Mesendoderm (in vitro differentiated cells): ENCODE data around the gene RXRA.

Experiments used
- DNase-seq: peaks from one replicate; pipeline ENCODE4 v3.0.0; 2013
- H2AK5ac ChIP-seq: 2 replicates; pipeline ENCODE4 v1.6.1; 2013; ENCODE audit warnings: low read length, inconsistent platforms
- H2BK120ac ChIP-seq: 2 replicates; pipeline ENCODE4 v1.6.1; 2013; ENCODE audit warnings: low read depth, mild to moderate bottlenecking, low read length, moderate library complexity, mixed read lengths
- H2BK15ac ChIP-seq: replicated peaks from 2 replicates; pipeline ENCODE4 v1.6.1; 2013; ENCODE audit warnings: low read depth, mild to moderate bottlenecking, moderate library complexity
- H2BK5ac ChIP-seq: 2 replicates; pipeline ENCODE4 v1.6.1; 2013; ENCODE audit warnings: low read length, inconsistent platforms
- H3K18ac ChIP-seq: 2 replicates; pipeline ENCODE4 v1.6.1; 2013; ENCODE audit warnings: mild to moderate bottlenecking, low read length, mixed read lengths
- H3K23ac ChIP-seq: one replicate; pipeline ENCODE4 v1.6.1; 2013; ENCODE audit warnings: low read length
- H3K27ac ChIP-seq: 2 replicates; pipeline ENCODE4 v1.5.1; 2013; ENCODE audit warnings: low read depth, mild to moderate bottlenecking, inconsistent platforms, low read length, moderate library complexity
- H3K27me3 ChIP-seq: 2 replicates; pipeline ENCODE4 v1.6.1; 2013; ENCODE audit warnings: low read length, control low read depth, mild to moderate bottlenecking, inconsistent platforms; ENCODE audit not compliant: insufficient read depth, poor library complexity
- H3K36me3 ChIP-seq: 2 replicates; pipeline ENCODE4 v1.6.1; 2013; ENCODE audit warnings: low read length, inconsistent platforms; ENCODE audit not compliant: control insufficient read depth, insufficient read depth
- H3K4ac ChIP-seq: one replicate; pipeline ENCODE4 v1.6.1; 2013; ENCODE audit warnings: low read depth, mild to moderate bottlenecking, low read length, moderate library complexity
- H3K4me1 ChIP-seq: 2 replicates; pipeline ENCODE4 v1.6.1; 2013; ENCODE audit warnings: low read depth, low read length, inconsistent platforms; ENCODE audit not compliant: control insufficient read depth
- H3K4me2 ChIP-seq: 2 replicates; pipeline ENCODE4 v1.6.1; 2013; ENCODE audit warnings: low read length
- H3K4me3 ChIP-seq: 2 replicates; pipeline ENCODE4 v1.5.1; 2013; ENCODE audit warnings: mild to moderate bottlenecking, low read length
- H3K56ac ChIP-seq: one replicate; pipeline ENCODE4 v1.6.1; 2013; ENCODE audit warnings: low read length
- H3K79me1 ChIP-seq: 2 replicates; pipeline ENCODE4 v1.6.1; 2013; ENCODE audit warnings: low read length, inconsistent platforms
- H3K79me2 ChIP-seq: 2 replicates; pipeline ENCODE4 v1.6.1; 2013; ENCODE audit warnings: mild to moderate bottlenecking, low read length; ENCODE audit not compliant: control insufficient read depth, insufficient read depth
- H3K9ac ChIP-seq: 2 replicates; pipeline ENCODE4 v1.6.1; 2013; ENCODE audit warnings: low read length, inconsistent platforms
- H4K5ac ChIP-seq: one replicate; pipeline ENCODE4 v1.6.1; 2013; ENCODE audit warnings: low read length
- H4K8ac ChIP-seq: one replicate; pipeline ENCODE4 v1.6.1; 2013; ENCODE audit warnings: low read depth, mild to moderate bottlenecking, control low read depth, low read length, moderate library complexity
- WGBS: extraction: QIAGEN DNeasy Blood & Tissue Kit; methylation state at CpG from one replicate; pipeline ENCODE4 v1.1.7; 2013; ENCODE audit warnings: low lambda C conversion rate, missing lambda C conversion rate; ENCODE audit not compliant: insufficient coverage; ENCODE audit errors: extremely low coverage; 5-methylcytosine and 5-hydroxymethylcytosine counted together

The RXRA gene

DNA sequence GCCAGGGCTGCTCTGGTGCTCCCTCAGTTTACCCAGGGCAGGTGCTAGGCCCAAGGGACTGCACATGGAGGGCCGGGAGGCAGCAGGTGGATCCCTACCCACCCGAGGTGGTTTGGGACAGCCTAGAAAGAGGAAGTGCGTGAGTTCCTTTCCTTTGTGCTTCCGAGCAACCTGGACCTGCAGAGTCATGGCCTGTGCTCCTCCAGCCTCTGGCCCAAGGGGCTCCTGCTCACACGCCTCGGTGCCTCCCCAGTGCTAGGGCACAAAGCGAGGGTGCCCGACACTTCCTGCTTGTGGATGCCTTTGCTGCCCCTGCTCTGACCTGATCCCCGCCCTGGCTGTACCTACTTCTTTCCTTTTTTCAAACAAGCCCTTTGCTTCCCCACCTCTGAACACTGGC lies 79.3 kb downstream of the RXRA start:
- H4K8ac ChIP-seq: no peak overlapping the region
- H3K27me3 ChIP-seq: no peaks in the 10 kb centered on the region
- no peak overlapping the region for H2BK5ac ChIP-seq
- peaks cover 4% of the 10 kb centered on the region for H3K4me1 ChIP-seq
- H2AK5ac ChIP-seq: no peak overlapping the region
- no peak overlapping the region for H3K4me3 ChIP-seq
- H3K56ac ChIP-seq: peak overlapping the region; percentile 13
- no peak overlapping the region for H3K9ac ChIP-seq
- H2BK120ac ChIP-seq: no peak overlapping the region
- DNase-seq: no peak
- H3K4me2 ChIP-seq: no peak overlapping the region
- no peak overlapping the region for H3K4ac ChIP-seq
- H3K79me2 ChIP-seq: no peaks in the 10 kb centered on the region
- no peak overlapping the region for H3K27ac ChIP-seq
- H2BK15ac ChIP-seq: no peak overlapping the region
- no peaks in the 10 kb centered on the region for H3K79me1 ChIP-seq
- no peak overlapping the region for H4K5ac ChIP-seq
- WGBS: no CpG with 5 or more reads among the region's 9 CpGs
- no peak overlapping the region for H3K23ac ChIP-seq
- no peaks in the 10 kb centered on the region for H3K36me3 ChIP-seq
- H3K18ac ChIP-seq: no peak overlapping the region

DNA sequence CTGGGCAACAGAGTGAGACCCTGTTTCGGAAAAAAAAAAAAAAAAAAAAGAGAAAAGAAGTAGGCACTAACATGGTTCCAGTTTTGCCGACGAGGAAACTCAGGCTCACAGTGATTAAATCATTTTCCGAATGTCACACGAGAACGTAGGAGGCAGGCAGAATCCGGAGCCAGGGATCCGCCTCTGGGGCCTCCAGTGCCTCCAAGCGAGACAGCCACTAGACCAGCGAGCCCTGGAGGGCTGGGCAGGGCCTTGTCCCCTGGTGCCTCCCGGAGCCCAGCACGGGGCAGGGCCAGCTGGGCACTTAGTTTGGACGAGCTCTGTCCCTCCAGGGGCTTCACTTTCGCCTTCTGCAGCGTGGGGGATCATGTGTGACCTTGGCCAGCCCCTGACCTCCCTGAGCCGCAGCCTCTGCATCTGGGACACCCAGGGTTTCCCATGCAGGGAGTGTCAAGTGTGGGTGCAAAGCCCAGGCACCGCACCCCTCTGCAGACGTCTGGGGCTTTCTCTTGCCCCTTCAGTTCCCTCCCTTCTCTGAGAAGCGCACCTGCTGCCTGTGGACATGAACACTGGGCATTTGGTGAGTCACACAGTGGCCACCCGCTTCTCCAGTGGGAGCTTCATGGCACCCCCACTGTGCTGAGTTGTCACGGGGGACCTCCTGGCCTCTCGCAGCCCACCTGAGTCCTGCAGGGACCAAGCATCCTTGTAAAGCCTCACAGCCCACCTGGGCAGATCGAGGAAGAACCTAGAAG lies 80.3 kb downstream of the RXRA start:
- Histone ChIP-seq H3K23ac (no peak overlapping the region), H3K18ac (no peak overlapping the region), H3K27ac (peak overlapping the region; percentile 0), H3K56ac (peak overlapping the region; percentile 66), H3K4me2 (no peak overlapping the region), H3K36me3 (no peaks in the 10 kb centered on the region), H3K4me1 (peaks cover 4% of the 10 kb centered on the region), H3K79me2 (no peaks in the 10 kb centered on the region), H3K9ac (no peak overlapping the region), H3K4ac (no peak overlapping the region), H3K27me3 (no peaks in the 10 kb centered on the region), H3K4me3 (no peak overlapping the region), H2AK5ac (no peak overlapping the region), H3K79me1 (no peaks in the 10 kb centered on the region), H2BK5ac (no peak overlapping the region), H4K8ac (no peak overlapping the region), H4K5ac (no peak overlapping the region), H2BK120ac (no peak overlapping the region), H2BK15ac (no peak overlapping the region)
- no CpG with 5 or more reads among the region's 23 CpGs for WGBS
- DNase-seq: no peak

GRCh38 chr9:134407121-134407779 lies 81.0 kb downstream of the RXRA start:
- H3K79me2 ChIP-seq: no peaks in the 10 kb centered on the region
- peaks cover 9% of the 10 kb centered on the region for H3K4me1 ChIP-seq
- WGBS: no CpG with 5 or more reads among the region's 33 CpGs
- H4K8ac ChIP-seq: no peak overlapping the region
- peak overlapping the region; percentile 66 for H3K56ac ChIP-seq
- H3K27me3 ChIP-seq: no peaks in the 10 kb centered on the region
- H3K23ac ChIP-seq: no peak overlapping the region
- H2BK5ac ChIP-seq: no peak overlapping the region
- peak; percentile 79 for DNase-seq
- peak overlapping the region; percentile 31 for H3K18ac ChIP-seq
- no peak overlapping the region for H3K4ac ChIP-seq
- no peak overlapping the region for H2BK15ac ChIP-seq
- H4K5ac ChIP-seq: no peak overlapping the region
- H3K79me1 ChIP-seq: no peaks in the 10 kb centered on the region
- no peak overlapping the region for H3K4me3 ChIP-seq
- H3K4me2 ChIP-seq: no peak overlapping the region
- peak overlapping the region; percentile 0 for H3K27ac ChIP-seq
- no peak overlapping the region for H2AK5ac ChIP-seq
- H3K36me3 ChIP-seq: no peaks in the 10 kb centered on the region
- H2BK120ac ChIP-seq: no peak overlapping the region
- peak overlapping the region; percentile 21 for H3K9ac ChIP-seq

GRCh38 chr9:134408389-134408788 lies 82.1 kb downstream of the RXRA start:
- Histone ChIP-seq H2AK5ac (no peak overlapping the region), H3K79me2 (no peaks in the 10 kb centered on the region), H3K4me2 (no peak overlapping the region), H4K5ac (no peak overlapping the region), H3K4ac (no peak overlapping the region), H3K18ac (no peak overlapping the region), H3K27ac (no peak overlapping the region), H3K9ac (no peak overlapping the region), H3K56ac (no peak overlapping the region), H2BK15ac (no peak overlapping the region), H3K4me3 (no peak overlapping the region), H3K23ac (no peak overlapping the region), H3K27me3 (no peaks in the 10 kb centered on the region), H2BK120ac (no peak overlapping the region), H3K36me3 (no peaks in the 10 kb centered on the region), H2BK5ac (no peak overlapping the region), H3K4me1 (peaks cover 9% of the 10 kb centered on the region), H3K79me1 (no peaks in the 10 kb centered on the region), H4K8ac (no peak overlapping the region)
- no peak for DNase-seq
- no CpG with 5 or more reads among the region's 9 CpGs for WGBS

GRCh38 chr9:134408939-134409737 lies 82.9 kb downstream of the RXRA start:
- Histone ChIP-seq H3K56ac (no peak overlapping the region), H3K23ac (no peak overlapping the region), H2BK15ac (no peak overlapping the region), H3K4me2 (no peak overlapping the region), H3K79me1 (no peaks in the 10 kb centered on the region), H3K4me1 (peaks cover 9% of the 10 kb centered on the region), H2BK120ac (no peak overlapping the region), H3K18ac (no peak overlapping the region), H3K27ac (no peak overlapping the region), H3K4ac (no peak overlapping the region), H4K5ac (no peak overlapping the region), H2AK5ac (no peak overlapping the region), H3K36me3 (no peaks in the 10 kb centered on the region), H2BK5ac (no peak overlapping the region), H3K79me2 (no peaks in the 10 kb centered on the region), H3K27me3 (no peaks in the 10 kb centered on the region), H3K4me3 (no peak overlapping the region), H3K9ac (no peak overlapping the region), H4K8ac (no peak overlapping the region)
- no CpG with 5 or more reads among the region's 40 CpGs for WGBS
- peak; percentile 27 for DNase-seq
